PC-9 (cell line): ENCODE data around the gene SEC24C.

ENCODE experiments used
- EZH2 ChIP-seq: fragments of 200-600 bp; sonication (generic); IDR thresholded peaks from 2 replicates; pipeline ENCODE4 v1.8.0; 2017; ENCODE audit warnings: antibody characterized with exemption, low read depth
- TF ChIP-seq, protein P1 (sequence below): fragments of 200-600 bp; sonication (generic); conservative IDR thresholded peaks from 2 replicates; pipeline ENCODE4 v1.6.1; 2017; ENCODE audit warnings: mixed run types, antibody characterized with exemption, mild to moderate bottlenecking, moderate library complexity

DNA sequence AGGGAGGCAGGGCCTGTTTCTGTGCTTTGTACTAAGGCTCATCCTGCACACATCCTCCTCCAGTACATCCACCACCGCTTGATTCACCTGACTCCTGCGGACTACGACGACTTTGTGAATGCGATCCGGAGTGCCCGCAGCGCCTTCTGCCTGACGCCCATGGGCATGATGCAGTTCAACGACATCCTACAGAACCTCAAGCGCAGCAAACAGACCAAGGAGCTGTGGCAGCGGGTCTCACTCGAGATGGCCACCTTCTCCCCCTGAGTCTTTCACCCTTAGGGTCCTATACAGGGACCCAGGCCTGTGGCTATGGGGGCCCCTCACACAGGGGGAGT is 57.0 kb downstream of the SEC24C start:
- TF ChIP-seq, protein P1, sequence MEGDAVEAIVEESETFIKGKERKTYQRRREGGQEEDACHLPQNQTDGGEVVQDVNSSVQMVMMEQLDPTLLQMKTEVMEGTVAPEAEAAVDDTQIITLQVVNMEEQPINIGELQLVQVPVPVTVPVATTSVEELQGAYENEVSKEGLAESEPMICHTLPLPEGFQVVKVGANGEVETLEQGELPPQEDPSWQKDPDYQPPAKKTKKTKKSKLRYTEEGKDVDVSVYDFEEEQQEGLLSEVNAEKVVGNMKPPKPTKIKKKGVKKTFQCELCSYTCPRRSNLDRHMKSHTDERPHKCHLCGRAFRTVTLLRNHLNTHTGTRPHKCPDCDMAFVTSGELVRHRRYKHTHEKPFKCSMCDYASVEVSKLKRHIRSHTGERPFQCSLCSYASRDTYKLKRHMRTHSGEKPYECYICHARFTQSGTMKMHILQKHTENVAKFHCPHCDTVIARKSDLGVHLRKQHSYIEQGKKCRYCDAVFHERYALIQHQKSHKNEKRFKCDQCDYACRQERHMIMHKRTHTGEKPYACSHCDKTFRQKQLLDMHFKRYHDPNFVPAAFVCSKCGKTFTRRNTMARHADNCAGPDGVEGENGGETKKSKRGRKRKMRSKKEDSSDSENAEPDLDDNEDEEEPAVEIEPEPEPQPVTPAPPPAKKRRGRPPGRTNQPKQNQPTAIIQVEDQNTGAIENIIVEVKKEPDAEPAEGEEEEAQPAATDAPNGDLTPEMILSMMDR: no peak
- TF ChIP-seq EZH2: no peak
